GM10248 (cell line): Measurements from ENCODE around the gene DSG2.
"Not testable (repeated sequence)": the region's sequence is repeated elsewhere in the genome, so short reads cannot be mapped to it uniquely, and the experiment has no call there.

Experiments
- CTCF ChIA-PET: fragments of 300-600 bp; sonication (Branson Sonifier 250); formaldehyde crosslinking; extraction: SDS; loops from one replicate; lab custom pipeline; 2021; ENCODE audit warnings: antibody characterized with exemption; lab: Yijun Ruan, JAX
- POLR2A ChIA-PET: fragments of 350-650 bp; sonication (Branson Sonifier 250); formaldehyde crosslinking; extraction: SDS; loops from one replicate; lab custom pipeline; 2020; ENCODE audit warnings: antibody characterized with exemption; lab: Yijun Ruan, JAX
- DNase-seq: peaks from one replicate; pipeline ENCODE4 v3.0.0; 2012; ENCODE audit errors: extremely low spot score
- TF ChIP-seq, protein P1 (sequence below): IDR thresholded peaks from 2 replicates; pipeline ENCODE4 v1.5.1; 2012; ENCODE audit warnings: mild to moderate bottlenecking, low read depth; ENCODE audit errors: extremely low read depth, missing control alignments, control extremely low read depth

DSG2 gene

DNA sequence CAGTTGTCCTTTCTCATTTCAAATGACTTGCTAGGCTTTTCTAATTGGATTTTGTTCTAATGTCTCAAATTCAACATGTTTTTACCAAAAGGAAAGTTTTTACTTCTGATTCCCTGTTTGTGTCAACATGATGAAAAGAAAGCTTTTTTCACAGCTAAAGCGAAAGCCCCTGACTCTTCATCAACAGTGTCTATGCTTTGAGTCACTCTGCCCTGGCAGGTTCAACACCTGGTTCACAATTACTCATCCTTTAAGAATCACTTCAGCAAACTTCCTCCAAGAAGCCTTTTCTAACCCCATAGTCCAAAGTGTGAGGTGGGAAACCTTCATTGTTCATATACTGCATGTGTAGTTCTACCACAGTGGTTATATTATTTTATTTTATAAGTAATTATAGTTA, 7.6 kb upstream of the DSG2 start:
- DNase-seq: peak; percentile 48
- TF ChIP-seq, protein P1, sequence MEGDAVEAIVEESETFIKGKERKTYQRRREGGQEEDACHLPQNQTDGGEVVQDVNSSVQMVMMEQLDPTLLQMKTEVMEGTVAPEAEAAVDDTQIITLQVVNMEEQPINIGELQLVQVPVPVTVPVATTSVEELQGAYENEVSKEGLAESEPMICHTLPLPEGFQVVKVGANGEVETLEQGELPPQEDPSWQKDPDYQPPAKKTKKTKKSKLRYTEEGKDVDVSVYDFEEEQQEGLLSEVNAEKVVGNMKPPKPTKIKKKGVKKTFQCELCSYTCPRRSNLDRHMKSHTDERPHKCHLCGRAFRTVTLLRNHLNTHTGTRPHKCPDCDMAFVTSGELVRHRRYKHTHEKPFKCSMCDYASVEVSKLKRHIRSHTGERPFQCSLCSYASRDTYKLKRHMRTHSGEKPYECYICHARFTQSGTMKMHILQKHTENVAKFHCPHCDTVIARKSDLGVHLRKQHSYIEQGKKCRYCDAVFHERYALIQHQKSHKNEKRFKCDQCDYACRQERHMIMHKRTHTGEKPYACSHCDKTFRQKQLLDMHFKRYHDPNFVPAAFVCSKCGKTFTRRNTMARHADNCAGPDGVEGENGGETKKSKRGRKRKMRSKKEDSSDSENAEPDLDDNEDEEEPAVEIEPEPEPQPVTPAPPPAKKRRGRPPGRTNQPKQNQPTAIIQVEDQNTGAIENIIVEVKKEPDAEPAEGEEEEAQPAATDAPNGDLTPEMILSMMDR: no peak
- CTCF ChIA-PET: interaction anchor here (1.1 to 1.8 kb wide), 4 partner anchors 12 to 66 kb away, joined by 3 to 8 read pairs (median 4); no protein-coding TSS in a partner anchor
- POLR2A ChIA-PET: no interaction called here

DNA sequence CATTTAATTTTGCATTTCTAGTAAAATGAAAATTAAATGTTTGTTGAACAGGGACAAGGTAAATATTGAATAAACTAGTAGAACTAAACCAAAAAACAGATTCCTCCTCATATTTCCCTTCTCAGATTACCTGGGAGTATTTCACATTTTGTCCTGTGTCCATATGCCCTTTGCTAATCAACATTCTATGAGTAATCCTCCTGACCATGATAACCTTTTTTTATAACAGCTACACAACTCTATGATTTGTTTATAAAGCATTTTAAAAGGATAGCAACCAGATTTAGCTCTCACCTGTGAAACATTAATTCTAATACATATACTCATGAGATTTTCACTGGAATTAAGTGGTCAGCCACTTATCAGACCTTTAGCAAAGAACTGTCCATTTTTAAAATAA, 7.1 kb upstream of the DSG2 start:
- TF ChIP-seq, protein P1: no peak
- ChIA-PET CTCF (interaction anchor here (1.1 to 1.8 kb wide), 4 partner anchors 12 to 67 kb away, joined by 3 to 8 read pairs (median 4); no protein-coding TSS in a partner anchor), POLR2A (no interaction called here)
- DNase-seq: no peak

DNA sequence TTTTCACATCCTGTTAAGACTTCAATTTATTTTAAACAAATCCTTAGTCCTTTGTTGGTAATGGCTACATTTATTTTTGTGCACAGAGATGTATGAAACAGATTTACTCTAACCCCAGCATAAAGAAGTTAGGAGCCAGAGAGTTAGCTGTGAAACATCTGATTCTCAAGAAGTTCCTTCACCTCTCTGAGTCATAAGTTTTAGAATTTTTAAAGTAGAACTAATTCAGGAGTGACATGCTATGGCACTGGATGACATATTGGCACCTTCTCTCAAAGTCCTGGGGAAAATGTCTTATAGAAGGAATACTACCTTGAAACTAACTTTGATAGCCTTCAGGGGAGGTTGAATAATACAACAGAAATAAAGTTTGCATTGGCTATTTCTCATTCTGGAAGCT, 6.4 kb upstream of the DSG2 start:
- TF ChIP-seq, protein P1: no peak
- CTCF ChIA-PET: interaction anchor here (0.6 to 1.8 kb wide), 3 partner anchors 11 to 25 kb away, joined by 3 to 8 read pairs (median 3); no protein-coding TSS in a partner anchor

GRCh38 chr18:31492671-31493070, 5.3 kb upstream of the DSG2 start:
- no peak for DNase-seq
- POLR2A ChIA-PET: no interaction called here
- CTCF ChIA-PET: interaction anchor here (1.0 kb wide), 1 partner anchor 12 kb away, joined by 5 read pairs; no protein-coding TSS in a partner anchor
- TF ChIP-seq, protein P1: no peak

More for the DNA sequence above, 6.4 kb upstream of the DSG2 start:
- no peak for DNase-seq
- POLR2A ChIA-PET: no interaction called here

DNA sequence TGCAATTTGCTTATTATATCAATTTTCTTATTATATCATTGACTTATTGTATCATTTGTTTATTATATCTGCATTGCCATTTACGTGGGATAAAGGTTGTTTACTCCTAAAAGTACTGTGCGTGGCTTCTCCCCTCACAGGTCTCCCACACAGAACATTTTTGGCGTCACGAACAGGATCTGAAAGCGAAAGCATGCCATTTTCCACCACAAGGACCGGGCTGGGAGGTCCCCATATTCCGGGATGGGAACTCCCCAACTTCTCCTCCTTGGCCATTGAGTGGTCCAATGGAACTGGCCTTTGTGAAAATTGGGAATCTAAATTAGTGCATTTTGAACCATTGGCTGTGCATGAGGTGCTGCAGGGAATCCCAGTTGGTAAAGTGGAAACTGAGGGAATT, 4.8 kb upstream of the DSG2 start:
- DNase-seq: no peak
- TF ChIP-seq, protein P1: no peak
- ChIA-PET POLR2A (no interaction called here), CTCF (interaction anchor here (1.0 kb wide), 2 partner anchors 12 to 17 kb away, joined by 3 to 5 read pairs; no protein-coding TSS in a partner anchor)

DNA sequence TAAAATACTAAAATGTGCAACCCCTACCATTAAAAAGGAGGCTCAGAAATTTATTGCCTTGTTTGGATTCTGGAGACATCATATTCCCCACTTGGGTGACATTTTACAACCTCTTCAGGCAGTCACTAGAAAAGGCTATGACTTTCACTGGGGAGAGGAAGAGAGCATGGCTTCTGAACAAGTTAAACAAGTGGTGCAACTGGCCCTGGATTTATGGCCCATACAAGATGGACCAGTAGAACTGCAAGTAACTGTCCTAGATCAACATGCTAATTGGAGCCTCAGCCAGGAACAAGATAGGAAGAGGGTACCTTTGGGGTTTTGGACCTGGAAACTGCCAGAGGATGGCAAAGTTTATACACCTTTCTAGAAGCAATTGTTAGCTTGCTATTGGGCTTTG, 4.0 kb upstream of the DSG2 start:
- DNase-seq: no peak
- TF ChIP-seq, protein P1: no peak
- ChIA-PET POLR2A (no interaction called here), CTCF (interaction anchor here (1.0 to 1.5 kb wide), 2 partner anchors 18 to 69 kb away, joined by 3 read pairs; no protein-coding TSS in a partner anchor)

DNA sequence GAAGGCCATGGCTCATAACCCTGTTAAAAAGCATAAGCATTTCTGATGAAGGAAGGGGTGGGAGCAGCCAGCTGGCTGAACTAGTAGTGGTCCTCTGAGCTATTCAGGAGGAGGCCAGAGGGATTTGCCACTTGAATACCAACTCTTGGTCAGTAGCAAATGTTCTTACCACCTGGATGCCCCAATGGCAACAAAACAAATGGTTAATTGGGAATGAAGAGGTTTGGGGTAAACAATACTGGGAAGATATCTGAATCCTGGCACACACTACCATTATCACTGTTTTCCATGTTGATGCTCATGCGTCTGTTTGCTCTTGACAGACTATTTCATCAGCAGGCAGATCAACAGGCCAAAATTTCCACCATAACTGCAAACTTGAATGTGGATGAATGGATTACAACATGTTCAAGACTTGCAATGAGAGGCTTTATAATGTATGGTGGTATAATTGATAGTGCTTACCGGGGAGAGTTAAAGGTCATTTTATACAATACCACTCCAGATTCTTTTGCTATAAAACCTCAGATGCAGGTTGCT, 3.2 kb upstream of the DSG2 start:
- CTCF ChIA-PET: interaction anchor here (1.5 kb wide), 1 partner anchor 70 kb away, joined by 3 read pairs; no protein-coding TSS in a partner anchor
- DNase-seq, POLR2A ChIA-PET: not testable (repeated sequence)
